B cell (primary cell): Measurements from ENCODE around the gene CAMTA1. TPM values are rescaled to one million over a fixed set of nuclear protein-coding genes. Genes with fewer than 3 reads are reported as not detected.

Source experiments
- ATAC-seq: fragments of 200-7000 bp; cut with Tn5 transposase; one replicate; pipeline ENCODE4 v1.10.0; 2021; ENCODE audit warnings: low read depth, mild to moderate bottlenecking, moderate number of reproducible peaks, moderate library complexity
- CTCF ChIA-PET: fragments of 350-600 bp; sonication (Branson Sonifier 250); formaldehyde crosslinking; loops from one replicate; lab custom pipeline; 2021; ENCODE audit warnings: antibody characterized with exemption, inconsistent platforms; lab: Charles Lee
- POLR2A ChIA-PET: fragments of 350-600 bp; sonication (Branson Sonifier 250); formaldehyde crosslinking; loops from one replicate; lab custom pipeline; 2021; ENCODE audit warnings: antibody characterized with exemption; lab: Charles Lee
- DNase-seq: peaks from one replicate; pipeline ENCODE4 v3.0.0; 2013
- H2AFZ ChIP-seq: 2 replicates; pipeline ENCODE4 v1.6.1; 2012; ENCODE audit warnings: mild to moderate bottlenecking, low read depth, low read length; ENCODE audit not compliant: insufficient read depth, poor library complexity, severe bottlenecking
- H3K27ac ChIP-seq, 2 donors: 1 replicate in 1 of 2; 2 replicates in 1 of 2; pipeline ENCODE4 v1.5.1; 2012 to 2013; ENCODE audit warnings: low read length in 2 of 2, mild to moderate bottlenecking in 2 of 2, moderate library complexity in 1 of 2
- H3K27me3 ChIP-seq, 4 experiments: fragments of 200-600 bp in 1 of 4; sonication (generic) in 1 of 4; replicated peaks in 1 of 4; 1 replicate in 2 of 4; 2 replicates in 2 of 4; pipeline versions ENCODE4 v1.6.1 to v1.7.0; 2013 to 2016; ENCODE audit warnings: low read length in 3 of 4, mild to moderate bottlenecking in 2 of 4, mixed read lengths in 1 of 4, moderate library complexity in 1 of 4; ENCODE audit not compliant: insufficient read depth in 4 of 4, control insufficient read depth in 3 of 4; ENCODE audit errors: control extremely low read depth in 1 of 4
- H3K36me3 ChIP-seq, 2 experiments: replicated peaks in 1 of 2; 1 replicate in 1 of 2; 2 replicates in 1 of 2; pipeline versions ENCODE4 v1.6.1 to v1.7.1; 2013; ENCODE audit warnings: low read length in 1 of 2; ENCODE audit not compliant: insufficient read depth in 2 of 2, control insufficient read depth in 1 of 2; ENCODE audit errors: control extremely low read depth in 1 of 2, extremely low read depth in 1 of 2
- H3K4me1 ChIP-seq, 2 donors: fragments of 200-600 bp in 1 of 2; sonication (generic) in 1 of 2; 1 replicate in 1 of 2; 2 replicates in 1 of 2; pipeline versions ENCODE4 v1.5.1 to v1.6.1; 2013 to 2017; ENCODE audit warnings: low read length in 2 of 2; ENCODE audit not compliant: control insufficient read depth in 2 of 2, insufficient read depth in 2 of 2
- H3K4me2 ChIP-seq: replicated peaks from 2 replicates; pipeline ENCODE3; 2012; ENCODE audit warnings: mild to moderate bottlenecking, low read depth, low read length; ENCODE audit not compliant: poor library complexity, severe bottlenecking
- H3K4me3 ChIP-seq, 5 experiments: fragments of 200-600 bp in 1 of 5; sonication (generic) in 1 of 5; 1 replicate in 3 of 5; 2 replicates in 2 of 5; pipeline versions ENCODE4 v1.5.1 to v1.7.0; 2011 to 2016; ENCODE audit warnings: low read length in 4 of 5, mild to moderate bottlenecking in 4 of 5, low read depth in 2 of 5, control low read depth in 1 of 5, moderate library complexity in 1 of 5; ENCODE audit not compliant: insufficient read depth in 1 of 5; ENCODE audit errors: control extremely low read depth in 1 of 5, extremely low read depth in 1 of 5
- H3K79me2 ChIP-seq: fragments of 200-600 bp; sonication (generic); one replicate; pipeline ENCODE4 v1.6.0; 2016; ENCODE audit warnings: low read length; ENCODE audit not compliant: control insufficient read depth, insufficient read depth
- H3K9ac ChIP-seq: fragments of 200-600 bp; sonication (generic); 2 replicates; pipeline ENCODE4 v1.6.1; 2017; ENCODE audit warnings: mild to moderate bottlenecking, low read length, moderate library complexity
- H3K9me3 ChIP-seq, 3 donors: one replicate each; pipeline versions ENCODE4 v1.6.1 to v1.7.1; 2013; ENCODE audit warnings: low read length in 2 of 3; ENCODE audit not compliant: control insufficient read depth in 2 of 3, insufficient read depth in 1 of 3; ENCODE audit errors: control extremely low read depth in 1 of 3
- H4K20me1 ChIP-seq: 2 replicates; pipeline ENCODE4 v1.6.0; 2012; ENCODE audit warnings: mild to moderate bottlenecking, low read length; ENCODE audit not compliant: insufficient read depth, control insufficient read depth, poor library complexity, severe bottlenecking
- H3K27ac Mint-ChIP-seq: one replicate; pipeline ENCODE4 v1.8.0; 2021; ENCODE audit warnings: mixed read lengths
- H3K27me3 Mint-ChIP-seq: one replicate; pipeline ENCODE4 v1.8.0; 2021; ENCODE audit warnings: mixed read lengths
- H3K4me1 Mint-ChIP-seq: one replicate; pipeline ENCODE4 v1.8.0; 2021; ENCODE audit warnings: mixed read lengths
- H3K4me3 Mint-ChIP-seq: one replicate; pipeline ENCODE4 v1.8.0; 2021; ENCODE audit warnings: mixed read lengths
- H3K9me3 Mint-ChIP-seq: one replicate; pipeline ENCODE4 v1.8.0; 2022; ENCODE audit warnings: mixed read lengths; ENCODE audit not compliant: insufficient read depth
- CTCF ChIP-seq: fragments of 200-600 bp; IDR thresholded peaks from one replicate; pipeline ENCODE4 v1.8.0; 2022; ENCODE audit warnings: antibody characterized with exemption, mild to moderate bottlenecking
- EZH2 ChIP-seq: IDR thresholded peaks from 2 replicates; pipeline ENCODE4 v1.6.1; 2012; ENCODE audit warnings: borderline replicate concordance, low read depth, mild to moderate bottlenecking, moderate library complexity, low read length; ENCODE audit not compliant: insufficient read depth, poor library complexity, severe bottlenecking
- WGBS: methylation state at CpG from one replicate; pipeline ENCODE4 v1.1.5; 2013; ENCODE audit warnings: missing lambda C conversion rate; ENCODE audit not compliant: insufficient coverage; 5-methylcytosine and 5-hydroxymethylcytosine counted together
- intact Hi-C: fragments of 100-400 bp; cut with micrococcal nuclease; formaldehyde crosslinking; loops from one replicate; pipeline ENCODE4 v1.10.0; 2022
- polyA plus RNA-seq: library from polyadenylated mRNA; depleted of rRNA; stranded (reverse); fragments of >200 nt; gene quantifications from 2 replicates; pipeline ENCODE4 v1.2.3, GENCODE V29; 2012
- total RNA-seq, 2 donors: library from RNA; stranded (reverse); fragments of 120-200 nt in 1 of 2; gene quantifications; 1 replicate in 1 of 2; 2 replicates in 1 of 2; pipeline versions ENCODE4 v1.2.3 to v1.2.4, GENCODE V29; 2013 to 2022

CAMTA1 gene
- total and polyA plus RNA-seq, 2 donors (not counting 1 experiment from before 2014, with no cell fraction given) = 42.2 to 45.7 TPM

GRCh38 chr1:7574121-7575040, 789.1 kb downstream of the CAMTA1 start:
- ChIA-PET CTCF (no interaction called here), POLR2A (no interaction called here)
- WGBS = 90% methylated on average over 19 of the region's 26 CpGs
- intact Hi-C loops = no loop called here
- no peaks in the 10 kb centered on the region for H3K36me3 ChIP-seq
- TF ChIP-seq EZH2 = no peak
- no peak for TF ChIP-seq CTCF
- no peak overlapping the region for H3K27ac ChIP-seq
- H3K9me3 Mint-ChIP-seq = no peaks in the 10 kb centered on the region
- no peaks in the 10 kb centered on the region for H3K9me3 ChIP-seq
- no peak overlapping the region for H3K4me2 ChIP-seq
- ATAC-seq (no peak), DNase-seq (no peak)
- no peak overlapping the region for H3K27ac Mint-ChIP-seq
- no peaks in the 10 kb centered on the region for H3K27me3 ChIP-seq
- no peak overlapping the region for H2AFZ ChIP-seq
- H3K9ac ChIP-seq = no peak overlapping the region
- H3K4me1 Mint-ChIP-seq = no peaks in the 10 kb centered on the region
- H3K79me2 ChIP-seq = no peaks in the 10 kb centered on the region
- H3K4me3 Mint-ChIP-seq = no peak overlapping the region
- H3K4me3 ChIP-seq = no peak overlapping the region
- peaks cover 13% of the 10 kb centered on the region for H3K27me3 Mint-ChIP-seq
- no peaks in the 10 kb centered on the region for H3K4me1 ChIP-seq
- H4K20me1 ChIP-seq = no peaks in the 10 kb centered on the region

- no peak overlapping the region for H3K9ac ChIP-seq
- 60% methylated on average over 1 of the region's 2 CpGs for WGBS
Measured at GRCh38 chr1:7575041-7575400, 789.8 kb downstream of the CAMTA1 start.

More at GRCh38 chr1:7575041-7575400, 789.8 kb downstream of the CAMTA1 start:
- Histone ChIP-seq H3K36me3 (no peaks in the 10 kb centered on the region), H4K20me1 (no peaks in the 10 kb centered on the region), H3K4me1 (no peaks in the 10 kb centered on the region), H3K4me3 (no peak overlapping the region), H3K9me3 (no peaks in the 10 kb centered on the region), H3K27ac (no peak overlapping the region), H3K4me2 (no peak overlapping the region), H3K27me3 (no peaks in the 10 kb centered on the region), H3K79me2 (no peaks in the 10 kb centered on the region), H2AFZ (no peak overlapping the region)
- CTCF ChIA-PET = no interaction called here
- Mint-ChIP-seq H3K9me3 (no peaks in the 10 kb centered on the region), H3K27me3 (peaks cover 13% of the 10 kb centered on the region), H3K4me3 (no peak overlapping the region), H3K4me1 (no peaks in the 10 kb centered on the region), H3K27ac (no peak overlapping the region)
- TF ChIP-seq CTCF (no peak), EZH2 (no peak)
- intact Hi-C loops = no loop called here
- POLR2A ChIA-PET = no interaction called here
- DNase-seq (no peak), ATAC-seq (no peak)
